ENCODE measurements around the gene SLC38A3.
"Not testable (repeated sequence)": the region's sequence is repeated elsewhere in the genome, so short reads cannot be mapped to it uniquely, and the experiment has no call there.

The SLC38A3 gene

GRCh38 chr3:50229490-50229889 lies 24.4 kb downstream of the SLC38A3 start:
- in situ Hi-C loops (cut with MboI; ENCODE audit: low sequenced_read_pairs), result no loop called here

GRCh38 chr3:50230104-50230793 lies 25.2 kb downstream of the SLC38A3 start:
- in situ Hi-C loops (cut with MboI; ENCODE audit: low sequenced_read_pairs), result no loop called here

GRCh38 chr3:50230794-50231125 lies 25.7 kb downstream of the SLC38A3 start:
- in situ Hi-C loops (cut with MboI; ENCODE audit: low sequenced_read_pairs), result no loop called here

GRCh38 chr3:50231581-50231980 lies 26.5 kb downstream of the SLC38A3 start:
- in situ Hi-C loops (cut with MboI; ENCODE audit: low sequenced_read_pairs), result no loop called here

- in situ Hi-C loops (cut with MboI; ENCODE audit: low sequenced_read_pairs), result no loop called here
Observed at GRCh38 chr3:50232303-50232702, 27.2 kb downstream of the SLC38A3 start.

- in situ Hi-C loops (cut with MboI; ENCODE audit: low sequenced_read_pairs), result no loop called here
Observed at GRCh38 chr3:50233176-50233575, 28.1 kb downstream of the SLC38A3 start.

- in situ Hi-C loops (cut with MboI; ENCODE audit: low sequenced_read_pairs), result no loop called here
Observed at GRCh38 chr3:50235716-50236483, 30.8 kb downstream of the SLC38A3 start, which contains the start of gene GNAI2. Gene GNAI2, plus strand, starts transcription at chr3:50236204. Its CDS starts 132 bp downstream, at chr3:50236336.

- in situ Hi-C loops (cut with MboI; ENCODE audit: low sequenced_read_pairs), result no loop called here
Observed at GRCh38 chr3:50236484-50237132, 31.5 kb downstream of the SLC38A3 start.

- in situ Hi-C loops (cut with MboI; ENCODE audit: low sequenced_read_pairs), result no loop called here
Observed at GRCh38 chr3:50237133-50237651, 32.1 kb downstream of the SLC38A3 start.

- in situ Hi-C loops (cut with MboI; ENCODE audit: low sequenced_read_pairs), result no loop called here
Observed at GRCh38 chr3:50237754-50238548, 32.9 kb downstream of the SLC38A3 start.

- in situ Hi-C loops (cut with MboI; ENCODE audit: low sequenced_read_pairs), result no loop called here
Observed at GRCh38 chr3:50238549-50239026, 33.5 kb downstream of the SLC38A3 start.

GRCh38 chr3:50239649-50240048 lies 34.6 kb downstream of the SLC38A3 start:
- in situ Hi-C loops (cut with MboI; ENCODE audit: low sequenced_read_pairs), result no loop called here

GRCh38 chr3:50241163-50241562 lies 36.1 kb downstream of the SLC38A3 start:
- in situ Hi-C loops (cut with MboI; ENCODE audit: low sequenced_read_pairs), result no loop called here

GRCh38 chr3:50241713-50242380 lies 36.8 kb downstream of the SLC38A3 start:
- in situ Hi-C loops (cut with MboI; ENCODE audit: low sequenced_read_pairs), result no loop called here

GRCh38 chr3:50242381-50242770 lies 37.3 kb downstream of the SLC38A3 start:
- in situ Hi-C loops (cut with MboI; ENCODE audit: low sequenced_read_pairs), result no loop called here

GRCh38 chr3:50242851-50243542 lies 37.9 kb downstream of the SLC38A3 start:
- in situ Hi-C loops (cut with MboI; ENCODE audit: low sequenced_read_pairs), result no loop called here

GRCh38 chr3:50243543-50243895 lies 38.4 kb downstream of the SLC38A3 start:
- in situ Hi-C loops (cut with MboI; ENCODE audit: low sequenced_read_pairs), result no loop called here

- in situ Hi-C loops (cut with MboI; ENCODE audit: low sequenced_read_pairs), result not testable (repeated sequence)
Observed at GRCh38 chr3:50244813-50245212, 39.7 kb downstream of the SLC38A3 start.

GRCh38 chr3:50245251-50245745 lies 40.2 kb downstream of the SLC38A3 start:
- in situ Hi-C loops (cut with MboI; ENCODE audit: low sequenced_read_pairs), result no loop called here

All from HL-60/S4 (cell line).